Left ventricle myocardium inferior (tissue), 1 donor: Measurements from ENCODE around the gene DGCR8. TPM values are rescaled to one million over a fixed set of nuclear protein-coding genes. Genes with fewer than 3 reads are reported as not detected.

Experiments used
- DNase-seq: peaks from one replicate; pipeline ENCODE4 v3.0.0-alpha.2; 2020
- H3K27ac ChIP-seq: fragments of 200-600 bp; replicated peaks from 2 replicates; pipeline ENCODE4 v1.8.0; 2021
- H3K27me3 ChIP-seq: fragments of 200-600 bp; 2 replicates; pipeline ENCODE4 v1.8.0; 2021; ENCODE audit warnings: low read depth
- H3K36me3 ChIP-seq: fragments of 200-600 bp; 2 replicates; pipeline ENCODE4 v1.8.0; 2021
- H3K4me1 ChIP-seq: fragments of 200-600 bp; 2 replicates; pipeline ENCODE4 v1.8.0; 2021
- H3K4me3 ChIP-seq: fragments of 200-600 bp; 2 replicates; pipeline ENCODE4 v1.8.0; 2021; ENCODE audit warnings: mild to moderate bottlenecking, moderate library complexity
- H3K9me3 ChIP-seq: fragments of 200-600 bp; replicated peaks from 2 replicates; pipeline ENCODE4 v1.8.0; 2021
- intact Hi-C: fragments of 100-400 bp; cut with micrococcal nuclease; formaldehyde crosslinking; loops from one replicate; pipeline ENCODE4 v1.11.0; 2022
- total RNA-seq: library from RNA; stranded (reverse); fragmentation: NEBNext Ultra II Directional; extraction: Animal tissue kit (Norgen Biotek cat#: 25700); gene quantifications from one replicate; pipeline ENCODE4 v1.2.1, GENCODE V29; 2021
- TF ChIP-seq, protein P1 (sequence below): fragments of 200-600 bp; IDR thresholded peaks from 2 replicates; pipeline ENCODE4 v1.8.0; 2021; ENCODE audit warnings: antibody characterized with exemption, mild to moderate bottlenecking, borderline replicate concordance
- donor health status: DM: no; HTN: yes; CAD: no; lungs with severe emphysema.

The DGCR8 gene
- total RNA-seq, 1 donor from 2014 or later: 16.8 TPM

DNA sequence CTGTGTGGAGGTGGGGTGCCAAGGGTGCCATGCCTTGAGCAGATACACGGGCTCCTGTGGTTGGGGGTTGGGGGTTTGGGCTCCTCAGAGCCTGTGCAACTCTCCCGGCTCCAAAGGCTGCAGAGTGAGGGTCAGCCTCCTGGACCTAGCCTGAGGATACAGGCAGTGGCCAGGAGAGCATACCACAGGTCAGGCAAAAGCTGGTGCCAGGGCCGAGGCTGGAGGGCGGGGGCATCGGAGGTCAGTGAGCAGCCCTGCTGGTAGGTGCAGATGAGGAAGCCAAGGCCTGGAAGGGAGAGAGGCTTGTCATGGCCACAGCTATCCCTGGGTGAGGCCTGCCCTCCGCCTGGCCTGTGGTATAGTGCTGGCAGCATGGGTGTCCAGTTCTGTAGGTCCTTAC, 25.6 kb upstream of the DGCR8 start:
- Histone ChIP-seq H3K27me3 (no peaks in the 10 kb centered on the region), H3K27ac (no peak overlapping the region), H3K9me3 (no peaks in the 10 kb centered on the region), H3K36me3 (peaks cover 82% of the 10 kb centered on the region), H3K4me3 (no peak overlapping the region), H3K4me1 (peaks cover 20% of the 10 kb centered on the region)
- intact Hi-C loops: no loop called here
- no peak for DNase-seq
- TF ChIP-seq, protein P1, sequence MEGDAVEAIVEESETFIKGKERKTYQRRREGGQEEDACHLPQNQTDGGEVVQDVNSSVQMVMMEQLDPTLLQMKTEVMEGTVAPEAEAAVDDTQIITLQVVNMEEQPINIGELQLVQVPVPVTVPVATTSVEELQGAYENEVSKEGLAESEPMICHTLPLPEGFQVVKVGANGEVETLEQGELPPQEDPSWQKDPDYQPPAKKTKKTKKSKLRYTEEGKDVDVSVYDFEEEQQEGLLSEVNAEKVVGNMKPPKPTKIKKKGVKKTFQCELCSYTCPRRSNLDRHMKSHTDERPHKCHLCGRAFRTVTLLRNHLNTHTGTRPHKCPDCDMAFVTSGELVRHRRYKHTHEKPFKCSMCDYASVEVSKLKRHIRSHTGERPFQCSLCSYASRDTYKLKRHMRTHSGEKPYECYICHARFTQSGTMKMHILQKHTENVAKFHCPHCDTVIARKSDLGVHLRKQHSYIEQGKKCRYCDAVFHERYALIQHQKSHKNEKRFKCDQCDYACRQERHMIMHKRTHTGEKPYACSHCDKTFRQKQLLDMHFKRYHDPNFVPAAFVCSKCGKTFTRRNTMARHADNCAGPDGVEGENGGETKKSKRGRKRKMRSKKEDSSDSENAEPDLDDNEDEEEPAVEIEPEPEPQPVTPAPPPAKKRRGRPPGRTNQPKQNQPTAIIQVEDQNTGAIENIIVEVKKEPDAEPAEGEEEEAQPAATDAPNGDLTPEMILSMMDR: no peak

GRCh38 chr22:20055144-20055543, 24.9 kb upstream of the DGCR8 start:
- no peaks in the 10 kb centered on the region for H3K27me3 ChIP-seq
- no peaks in the 10 kb centered on the region for H3K9me3 ChIP-seq
- no peak overlapping the region for H3K4me3 ChIP-seq
- intact Hi-C loops: no loop called here
- H3K4me1 ChIP-seq: peaks cover 20% of the 10 kb centered on the region
- DNase-seq: no peak
- H3K27ac ChIP-seq: no peak overlapping the region
- TF ChIP-seq, protein P1: no peak
- H3K36me3 ChIP-seq: peaks cover 77% of the 10 kb centered on the region

GRCh38 chr22:20055654-20056053, 24.4 kb upstream of the DGCR8 start:
- Histone ChIP-seq H3K27me3 (no peaks in the 10 kb centered on the region), H3K4me3 (no peak overlapping the region), H3K9me3 (no peaks in the 10 kb centered on the region), H3K4me1 (peaks cover 20% of the 10 kb centered on the region), H3K36me3 (peaks cover 77% of the 10 kb centered on the region), H3K27ac (no peak overlapping the region)
- TF ChIP-seq, protein P1: no peak
- DNase-seq: no peak
- intact Hi-C loops: no loop called here

GRCh38 chr22:20056161-20056560, 23.9 kb upstream of the DGCR8 start:
- peaks cover 74% of the 10 kb centered on the region for H3K36me3 ChIP-seq
- DNase-seq: no peak
- H3K27ac ChIP-seq: no peak overlapping the region
- intact Hi-C loops: no loop called here
- H3K4me3 ChIP-seq: no peak overlapping the region
- TF ChIP-seq, protein P1: no peak
- no peaks in the 10 kb centered on the region for H3K9me3 ChIP-seq
- peaks cover 25% of the 10 kb centered on the region for H3K4me1 ChIP-seq
- no peaks in the 10 kb centered on the region for H3K27me3 ChIP-seq

- peaks cover 32% of the 10 kb centered on the region for H3K4me1 ChIP-seq
- H3K9me3 ChIP-seq: no peaks in the 10 kb centered on the region
- H3K27me3 ChIP-seq: no peaks in the 10 kb centered on the region
- TF ChIP-seq, protein P1: no peak
- no peak overlapping the region for H3K4me3 ChIP-seq
- DNase-seq: no peak
- peaks cover 75% of the 10 kb centered on the region for H3K36me3 ChIP-seq
- no peak overlapping the region for H3K27ac ChIP-seq
- intact Hi-C loops: no loop called here
Measured at GRCh38 chr22:20056696-20057386, 23.2 kb upstream of the DGCR8 start.
